Activated naive CD4-positive, alpha-beta T cell treated with anti-CD3 and anti-CD28 coated beads, Interleukin-2, amount 50 U/mL, for 72 hours (primary cell): ENCODE measurements around the gene ZBED5. TPM values are rescaled to one million over a fixed set of nuclear protein-coding genes. Genes with fewer than 3 reads are reported as not detected.
"Not testable (repeated sequence)": the region's sequence is repeated elsewhere in the genome, so short reads cannot be mapped to it uniquely, and the experiment has no call there.

Source experiments
- ATAC-seq, 2 donors: fragments of 150-1000 bp; cut with Tn5 transposase; 2 replicates each; pipeline ENCODE4 v1.10.0; 2021; ENCODE audit warnings: mild to moderate bottlenecking in 2 of 2, moderate library complexity in 2 of 2
- DNase-seq, 2 donors: peaks; one replicate each; pipeline ENCODE4 v3.0.0; 2021 to 2022; ENCODE audit warnings: low spot score in 2 of 2
- H3K27ac Mint-ChIP-seq, 2 donors: one replicate each; pipeline ENCODE4 v1.8.0; 2022; ENCODE audit warnings: mild to moderate bottlenecking in 2 of 2, mixed read lengths in 2 of 2
- H3K36me3 Mint-ChIP-seq, 2 donors: one replicate each; pipeline ENCODE4 v1.8.0; 2022; ENCODE audit warnings: mixed read lengths in 2 of 2
- H3K9me3 Mint-ChIP-seq, 2 donors: one replicate each; pipeline ENCODE4 v1.8.0; 2022; ENCODE audit warnings: mixed read lengths in 2 of 2
- total RNA-seq, 2 donors: library from RNA; stranded (reverse); gene quantifications; one replicate each; pipeline ENCODE4 v1.2.3, GENCODE V29; 2022

The ZBED5 gene
- total RNA-seq, 2 donors from 2014 or later = 41.2 to 43.6 TPM

DNA sequence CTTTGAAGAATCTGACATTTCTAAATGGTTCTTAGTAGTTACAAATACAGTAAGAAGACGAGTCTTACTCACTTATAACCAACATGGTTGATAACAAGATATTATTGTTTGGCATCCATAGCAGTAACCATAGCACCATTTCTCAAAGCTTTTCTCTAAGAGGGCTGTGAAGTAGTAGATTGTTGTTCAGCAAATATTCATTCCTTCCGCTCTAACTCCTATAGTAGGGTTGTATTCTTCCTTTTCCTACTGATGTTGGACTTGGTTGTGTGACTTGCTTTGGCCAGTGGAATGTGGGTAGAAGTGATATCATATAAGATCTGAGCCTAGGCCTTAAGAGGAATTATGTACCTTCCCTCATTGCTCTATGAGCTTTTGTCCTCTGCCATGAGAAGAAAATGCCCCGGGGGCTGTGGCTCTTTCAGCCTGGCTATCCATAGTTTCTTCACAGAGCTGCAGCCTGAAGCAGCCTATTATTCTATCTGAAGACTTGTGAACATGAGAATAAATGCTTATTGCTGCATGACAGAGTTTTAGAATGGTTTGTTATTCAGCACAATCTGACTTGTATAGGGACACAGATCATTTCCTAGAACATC lies 28.9 kb upstream of the ZBED5 start:
- no peak for ATAC-seq
- peaks cover 18 to 27% of the 10 kb centered on the region in 2 donors for H3K36me3 Mint-ChIP-seq
- peaks cover 5 to 11% of the 10 kb centered on the region in 2 donors for H3K9me3 Mint-ChIP-seq
- H3K27ac Mint-ChIP-seq = no peak overlapping the region
- DNase-seq = no peak

DNA sequence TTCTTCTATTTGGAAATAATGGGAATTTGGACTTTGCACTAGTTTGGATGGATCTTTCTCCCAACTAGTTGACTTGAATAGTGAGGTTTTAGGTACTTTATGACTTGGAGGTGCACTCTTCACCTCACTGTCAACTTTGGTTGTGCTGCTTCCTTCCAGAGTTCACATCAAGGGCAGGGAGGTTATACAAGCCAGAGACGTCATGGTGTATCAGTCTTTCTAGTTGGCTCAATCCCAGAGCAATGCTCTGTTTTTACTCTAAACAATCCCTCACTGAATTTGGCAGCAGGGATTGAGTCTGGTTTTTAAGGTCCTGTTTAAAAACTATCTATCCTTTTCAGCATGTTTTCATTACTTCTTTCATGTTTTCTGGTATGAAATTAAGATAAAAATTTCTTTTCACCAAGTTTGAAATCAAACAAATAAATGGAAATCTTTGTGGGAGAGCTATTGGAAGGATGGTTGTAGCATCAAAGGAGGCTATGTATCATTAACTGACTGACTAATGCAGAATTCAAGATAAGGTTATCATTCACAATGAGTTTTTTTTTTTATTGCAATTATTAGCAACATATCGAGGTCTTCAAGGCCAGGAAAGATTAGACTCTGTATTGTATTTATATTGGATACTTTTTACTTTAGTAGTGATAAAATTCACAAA lies 28.0 kb upstream of the ZBED5 start:
- Mint-ChIP-seq H3K9me3 (peaks cover 5% of the 10 kb centered on the region in 2 donors), H3K36me3 (peaks cover 18 to 27% of the 10 kb centered on the region in 2 donors), H3K27ac (no peak overlapping the region)
- no peak for DNase-seq
- no peak for ATAC-seq

DNA sequence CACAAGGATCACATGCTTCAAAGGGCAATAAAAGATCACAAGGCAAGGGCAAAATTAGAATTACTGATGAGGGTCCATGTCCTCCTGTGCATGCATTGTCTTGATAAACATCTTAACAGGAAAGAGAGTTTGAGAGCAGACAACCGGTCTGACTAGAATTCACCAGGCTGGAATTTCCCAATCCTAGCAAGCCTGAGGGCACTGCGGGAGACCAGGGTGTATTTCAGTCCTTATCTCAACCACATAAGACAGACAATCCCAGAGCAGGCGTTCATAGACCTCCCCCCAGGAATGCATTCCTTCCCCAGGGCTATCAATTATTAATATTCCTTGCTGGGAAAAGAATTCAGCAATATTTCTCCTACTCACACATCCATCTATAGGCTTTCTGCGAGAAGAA lies 26.4 kb upstream of the ZBED5 start:
- H3K27ac Mint-ChIP-seq, ATAC-seq, DNase-seq, H3K9me3 Mint-ChIP-seq: not testable (repeated sequence)
- peaks cover 11 to 12% of the 10 kb centered on the region in 2 donors for H3K36me3 Mint-ChIP-seq

DNA sequence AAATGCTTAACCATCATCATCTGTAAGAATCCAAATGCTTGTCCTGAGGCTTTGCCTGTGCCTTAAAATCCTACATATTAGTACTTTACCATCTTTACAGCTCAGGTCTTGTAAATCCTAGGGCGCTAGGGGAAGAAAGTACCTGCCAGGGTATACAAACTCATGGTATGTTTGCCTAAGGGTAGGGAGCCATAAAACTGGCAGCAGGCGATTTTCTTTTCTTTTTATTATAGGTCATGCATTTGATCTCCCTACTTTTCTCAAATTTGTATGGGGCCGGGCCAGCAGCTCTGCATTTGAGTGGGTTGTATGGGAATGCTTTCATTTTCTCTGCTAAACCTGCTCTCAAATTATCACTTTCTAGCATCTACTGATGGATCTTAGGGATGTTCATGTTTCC lies 24.0 kb upstream of the ZBED5 start:
- H3K36me3 Mint-ChIP-seq = peaks cover 7% of the 10 kb centered on the region in 2 donors
- ATAC-seq (no peak), DNase-seq (no peak)
- H3K9me3 Mint-ChIP-seq = peaks cover 5 to 10% of the 10 kb centered on the region in 2 donors
- H3K27ac Mint-ChIP-seq = no peak overlapping the region

DNA sequence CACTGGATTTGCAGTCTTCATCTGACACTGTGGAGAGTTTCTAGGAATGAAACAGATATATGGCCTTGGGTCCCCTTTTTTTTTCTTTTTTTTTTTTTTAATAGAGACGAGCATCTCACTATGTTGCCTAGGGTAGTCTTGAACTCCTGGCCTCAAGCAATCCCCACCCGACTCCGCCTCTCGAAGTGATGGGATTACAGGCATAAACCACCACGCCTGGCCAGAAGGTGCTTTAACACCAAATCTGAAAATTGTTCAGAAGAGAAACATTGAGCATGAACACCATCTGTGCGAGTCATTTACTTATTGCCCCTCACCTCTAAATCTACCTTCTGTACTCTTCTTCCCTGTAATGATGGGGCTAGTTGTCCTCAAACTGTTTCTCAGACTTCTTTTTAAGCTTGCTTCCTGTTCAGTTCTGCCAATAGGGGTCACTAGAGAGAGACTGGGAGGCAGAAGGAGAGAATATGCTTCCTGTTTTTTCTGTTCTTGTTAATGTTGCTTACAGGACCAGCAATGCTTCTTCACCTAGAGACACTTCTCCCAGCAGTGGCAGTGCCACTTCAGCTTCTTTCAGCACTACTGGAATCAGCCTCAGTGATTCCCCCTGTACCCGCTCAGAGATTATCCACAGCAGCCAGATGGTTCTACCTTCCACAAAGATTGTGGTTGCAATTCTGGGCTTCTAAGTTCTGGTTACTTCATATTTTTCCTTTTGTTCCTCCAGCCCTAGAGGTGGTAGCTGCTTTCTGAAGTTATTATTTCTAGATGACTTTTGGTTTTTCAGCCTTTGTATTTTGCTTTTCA lies 20.8 kb upstream of the ZBED5 start:
- peak overlapping the region in 1 of 2 donors; percentile 33 for H3K27ac Mint-ChIP-seq
- peak in 1 of 2 donors; percentile 26 for DNase-seq
- H3K36me3 Mint-ChIP-seq = peaks cover 2% of the 10 kb centered on the region in 2 donors
- H3K9me3 Mint-ChIP-seq = peaks cover 1 to 9% of the 10 kb centered on the region in 2 donors
- ATAC-seq = peak; percentile 51 to 72

- no peak for ATAC-seq
- DNase-seq = no peak
- peaks cover 15 to 23% of the 10 kb centered on the region in 2 donors for H3K9me3 Mint-ChIP-seq
- H3K27ac Mint-ChIP-seq = no peak overlapping the region
- peaks cover 21 to 23% of the 10 kb centered on the region in 2 donors for H3K36me3 Mint-ChIP-seq
These were observed 18.3 kb upstream of the ZBED5 start for GRCh38 chr11:10876158-10876557.

GRCh38 chr11:10875430-10876021 lies 17.7 kb upstream of the ZBED5 start:
- Mint-ChIP-seq H3K27ac (no peak overlapping the region), H3K9me3 (peaks cover 16 to 23% of the 10 kb centered on the region in 2 donors), H3K36me3 (peaks cover 23 to 25% of the 10 kb centered on the region in 2 donors)
- DNase-seq (no peak), ATAC-seq (no peak)

GRCh38 chr11:10872097-10872496 lies 14.2 kb upstream of the ZBED5 start:
- Mint-ChIP-seq H3K9me3 (peaks cover 16 to 18% of the 10 kb centered on the region in 2 donors), H3K36me3 (peaks cover 23 to 25% of the 10 kb centered on the region in 2 donors)
- ATAC-seq = no peak

DNA sequence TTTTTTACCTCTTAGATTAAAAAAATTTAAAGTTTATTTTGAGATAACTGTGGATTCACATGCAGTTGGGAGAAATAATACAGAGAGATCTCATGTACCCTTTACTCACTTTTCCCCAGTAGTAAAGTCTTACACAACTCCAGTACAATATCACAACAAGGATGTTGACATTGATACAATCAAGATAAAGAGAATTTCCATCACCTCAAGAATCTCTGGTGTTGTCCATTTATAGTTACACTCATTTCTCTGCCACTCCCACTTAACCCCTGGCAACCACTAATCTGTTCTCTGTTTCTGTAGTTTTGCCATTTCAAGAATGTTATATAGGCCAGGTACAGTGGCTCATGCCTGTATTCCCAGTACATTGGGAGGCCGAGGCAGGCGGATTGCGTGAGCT lies 10.5 kb upstream of the ZBED5 start:
- peaks cover 12 to 16% of the 10 kb centered on the region in 2 donors for H3K9me3 Mint-ChIP-seq
- no peak for DNase-seq
- peaks cover 19 to 21% of the 10 kb centered on the region in 2 donors for H3K36me3 Mint-ChIP-seq
- no peak overlapping the region for H3K27ac Mint-ChIP-seq
- ATAC-seq = peak in 1 of 2 donors; percentile 24

More at GRCh38 chr11:10872097-10872496, 14.2 kb upstream of the ZBED5 start:
- no peak for DNase-seq
- no peak overlapping the region for H3K27ac Mint-ChIP-seq

- no peak for DNase-seq
- H3K9me3 Mint-ChIP-seq = peaks cover 4 to 5% of the 10 kb centered on the region in 2 donors
- H3K27ac Mint-ChIP-seq = no peak overlapping the region
- H3K36me3 Mint-ChIP-seq = peaks cover 7 to 9% of the 10 kb centered on the region in 2 donors
- ATAC-seq = no peak
These were observed 9.1 kb upstream of the ZBED5 start for GRCh38 chr11:10866893-10867331.

GRCh38 chr11:10865837-10866270 lies 8.0 kb upstream of the ZBED5 start:
- no peaks in the 10 kb centered on the region for H3K36me3 Mint-ChIP-seq
- DNase-seq = no peak
- ATAC-seq = no peak
- peaks cover 0 to 4% of the 10 kb centered on the region in 2 donors for H3K9me3 Mint-ChIP-seq
- H3K27ac Mint-ChIP-seq = peak overlapping the region; percentile 72 to 79

DNA sequence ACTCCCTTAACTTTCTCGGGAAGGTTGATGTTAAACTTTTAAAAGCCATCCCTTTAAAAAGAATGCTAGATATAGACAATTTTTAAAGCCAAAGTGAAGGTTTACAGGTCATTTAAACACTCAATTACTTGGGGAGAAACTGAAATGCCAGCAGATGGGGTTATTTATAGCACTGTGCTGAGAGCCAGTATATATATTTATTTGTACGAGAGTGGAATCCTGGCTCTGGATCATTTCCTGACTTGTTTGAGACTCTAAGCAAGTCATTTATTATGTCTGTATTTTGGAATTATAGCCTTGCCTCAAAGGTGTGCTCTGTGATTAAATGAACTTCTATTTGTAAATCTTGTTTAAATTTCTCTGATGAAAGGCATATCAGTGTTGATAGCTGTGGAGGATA lies 6.8 kb upstream of the ZBED5 start:
- DNase-seq = no peak
- Mint-ChIP-seq H3K9me3 (peaks cover 0 to 4% of the 10 kb centered on the region in 2 donors), H3K27ac (no peak overlapping the region), H3K36me3 (no peaks in the 10 kb centered on the region)
- no peak for ATAC-seq

- peaks cover 0 to 4% of the 10 kb centered on the region in 2 donors for H3K9me3 Mint-ChIP-seq
- DNase-seq (no peak), ATAC-seq (no peak)
- peaks cover 10% of the 10 kb centered on the region in 2 donors for H3K36me3 Mint-ChIP-seq
- H3K27ac Mint-ChIP-seq = peak overlapping the region in 1 of 2 donors; percentile 69
These were observed 4.6 kb upstream of the ZBED5 start for GRCh38 chr11:10862446-10862845.

DNA sequence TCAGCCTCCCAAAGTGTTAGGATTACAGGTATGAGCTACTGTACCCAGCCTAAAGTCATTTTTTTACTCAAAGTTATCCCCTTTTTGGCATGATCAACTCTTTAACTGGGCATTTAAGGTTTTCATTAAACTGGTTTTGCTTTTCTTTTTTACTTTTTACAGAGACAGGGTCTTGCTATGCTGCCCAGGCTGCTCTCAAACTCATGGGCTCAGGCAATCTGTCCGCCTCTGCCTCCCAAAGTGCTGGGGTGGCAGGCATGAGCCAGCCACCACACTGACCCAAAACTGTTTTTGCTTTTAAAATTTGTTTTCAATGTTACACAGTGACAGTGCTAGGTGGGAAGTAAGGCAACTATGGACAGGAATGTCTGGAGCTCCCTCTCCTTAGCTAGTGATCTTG lies 3.9 kb upstream of the ZBED5 start:
- DNase-seq = no peak
- no peak for ATAC-seq
- H3K9me3 Mint-ChIP-seq = peaks cover 0 to 4% of the 10 kb centered on the region in 2 donors
- H3K36me3 Mint-ChIP-seq = peaks cover 16% of the 10 kb centered on the region in 2 donors
- no peak overlapping the region for H3K27ac Mint-ChIP-seq

DNA sequence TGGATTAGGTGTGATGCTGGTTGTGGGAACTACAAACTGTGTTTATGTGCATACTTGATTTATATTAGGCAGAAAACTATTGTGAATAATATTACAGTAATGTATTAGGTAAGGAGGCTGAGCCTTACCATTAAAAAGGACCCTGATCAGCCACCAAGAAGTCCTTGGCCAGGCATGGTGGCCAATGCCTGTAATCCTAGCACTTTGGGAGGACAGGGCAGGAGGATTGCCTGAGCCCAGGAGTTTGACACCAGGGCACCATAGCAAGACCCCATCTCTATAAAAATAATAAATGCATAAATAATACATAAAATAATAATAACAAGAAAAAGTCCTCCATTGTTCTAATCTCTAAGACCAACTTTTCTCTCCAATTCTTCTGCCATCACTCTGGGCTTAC lies 3.2 kb upstream of the ZBED5 start:
- H3K27ac Mint-ChIP-seq = no peak overlapping the region
- DNase-seq (no peak), ATAC-seq (no peak)
- peaks cover 0 to 2% of the 10 kb centered on the region in 2 donors for H3K9me3 Mint-ChIP-seq
- H3K36me3 Mint-ChIP-seq = peaks cover 22 to 23% of the 10 kb centered on the region in 2 donors

DNA sequence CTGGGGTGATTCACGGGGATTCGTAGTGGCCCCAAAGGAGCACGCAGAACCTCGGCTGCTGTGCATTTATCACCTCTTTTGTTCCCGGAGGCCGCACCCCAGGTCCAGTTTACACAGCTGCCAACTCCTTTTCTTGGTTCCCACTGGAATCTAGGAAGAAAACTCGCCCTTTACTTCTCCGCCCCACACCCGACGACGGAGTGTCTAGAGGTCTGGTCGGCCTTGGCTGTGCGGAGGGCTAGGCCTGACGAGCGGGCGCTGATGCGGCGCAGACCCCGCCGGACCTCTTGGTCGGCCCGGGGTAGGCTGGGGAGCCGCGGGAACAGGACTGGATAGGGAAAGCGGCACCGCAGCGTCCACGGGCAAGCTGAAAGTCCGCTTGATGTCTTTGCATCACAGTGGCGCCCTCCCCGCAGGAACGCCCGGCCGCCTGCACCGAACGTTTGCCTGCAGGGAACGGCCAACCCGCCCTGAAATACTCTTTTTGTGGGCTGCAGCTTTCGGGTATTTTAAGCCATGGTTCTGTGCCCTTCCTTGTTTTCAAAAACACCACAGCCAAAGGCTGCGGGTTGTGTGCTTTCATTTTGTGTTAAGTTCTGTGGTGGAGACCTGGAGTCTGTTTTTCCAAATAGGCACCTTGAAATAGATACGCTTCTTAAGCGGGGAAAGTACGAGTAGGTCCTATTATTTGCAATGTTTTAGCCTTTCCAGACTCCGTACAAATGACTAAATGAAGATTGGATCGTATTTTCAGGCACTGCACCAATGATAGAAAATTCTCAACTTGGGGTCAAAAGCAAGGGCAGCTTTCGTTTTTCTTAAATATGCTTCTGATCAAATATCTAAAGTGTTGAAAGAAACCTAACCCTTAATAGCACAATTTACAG lies 829 bp upstream of the ZBED5 start:
- H3K36me3 Mint-ChIP-seq = peaks cover 34 to 37% of the 10 kb centered on the region in 2 donors
- H3K27ac Mint-ChIP-seq = peak overlapping the region; percentile 98 to 100
- ATAC-seq (peak; percentile 21 to 23), DNase-seq (peak in 1 of 2 donors; percentile 51)
- no peaks in the 10 kb centered on the region for H3K9me3 Mint-ChIP-seq
